ENCODE results near the gene ANKRD26. TPM values are rescaled to one million over a fixed set of nuclear protein-coding genes. Genes with fewer than 3 reads are reported as not detected.
A peak's percentile ranks its signal among the peaks of the same experiment; 100 is the strongest.

The ANKRD26 gene
- total and polyA plus RNA-seq, 9 of the 15 experiments (the other 6 are each of a cell fraction or from before 2014, with no cell fraction given), result 2.3 to 12.3 (median 4.9) TPM

DNA sequence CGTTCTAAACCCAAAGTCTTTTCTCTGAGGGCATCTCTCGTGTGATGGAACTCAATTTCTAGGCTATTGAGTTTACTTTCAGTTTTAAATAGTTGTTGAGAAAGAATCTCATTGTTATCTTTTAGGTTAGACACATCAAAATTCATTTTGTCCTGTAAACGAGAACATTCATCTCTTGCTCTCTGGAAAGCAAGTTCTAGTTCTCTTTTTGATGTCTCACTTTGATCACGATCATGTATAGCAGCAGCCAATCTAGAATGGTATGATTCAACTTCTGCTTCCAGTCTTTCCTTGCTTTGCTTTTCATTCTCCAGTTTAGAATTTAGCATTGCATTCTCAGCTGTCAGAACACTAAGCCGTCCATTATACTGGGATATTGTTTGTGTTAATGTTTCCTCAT, 65.1 kb downstream of the ANKRD26 start:
- ChIA-PET CTCF (ENCODE audit: low intra/inter-chr PET ratio) (interaction anchor here (0.6 kb wide), 1 partner anchor 1442 kb away, joined by 8 read pairs; no protein-coding TSS in a partner anchor), POLR2A (no interaction called here)
- no peak overlapping the region for H3K27ac ChIP-seq (ENCODE audit: extremely low read depth, low read depth, low read length)
- no peak overlapping the region for H3K9ac ChIP-seq (ENCODE audit: insufficient read depth in 1 of 2, low read depth in 2 of 2, low read length in 2 of 2)
- TF ChIP-seq BCL6 (CRISPR knock-in tag; IDR thresholded peaks at IDR 0.05), result no peak
- WGBS (ENCODE audit: insufficient coverage, low coverage, missing lambda C conversion rate), result 68% methylated on average over 5 of the region's 5 CpGs
- no peaks in the 10 kb centered on the region for H3K9me3 ChIP-seq (replicated peaks; ENCODE audit: control insufficient read depth, insufficient read depth, low read depth, low read length)
- H4K20me1 ChIP-seq (replicated peaks; ENCODE audit: control insufficient read depth, insufficient read depth, low read length), result no peaks in the 10 kb centered on the region
- ATAC-seq (no peak), DNase-seq (ENCODE audit: extremely low read depth in 1 of 4, low spot score in 3 of 4) (no peak), FAIRE-seq (peak; percentile 44)
- no peaks in the 10 kb centered on the region for H3K4me1 ChIP-seq (replicated peaks in 1 of 2; ENCODE audit: control insufficient read depth in 2 of 2, insufficient read depth in 2 of 2, low read length in 2 of 2)
- intact Hi-C loops (cut with micrococcal nuclease), result no loop called here
- H3K27me3 ChIP-seq (ENCODE audit: control insufficient read depth in 2 of 2, insufficient read depth in 2 of 2, low read length in 2 of 2), result no peaks in the 10 kb centered on the region
- in situ Hi-C loops (cut with MboI), result no loop called here
- no peak overlapping the region for H2AFZ ChIP-seq (ENCODE audit: low read depth, low read length)
- H3K79me2 ChIP-seq (ENCODE audit: control insufficient read depth, insufficient read depth, low read length), result no peaks in the 10 kb centered on the region
- BruUV-seq (replicated peaks), result no TSS peak
- no peak overlapping the region for H3K4me2 ChIP-seq (ENCODE audit: insufficient read depth, low read length)
- no peaks in the 10 kb centered on the region for H3K9me1 ChIP-seq (ENCODE audit: control insufficient read depth, insufficient read depth, low read length)
- no peak overlapping the region for H3K4me3 ChIP-seq
- peaks cover 24% of the 10 kb centered on the region; the same call in 2 of the 3 replicates for H3K36me3 ChIP-seq (ENCODE audit: control insufficient read depth, insufficient read depth, low read length)

DNA sequence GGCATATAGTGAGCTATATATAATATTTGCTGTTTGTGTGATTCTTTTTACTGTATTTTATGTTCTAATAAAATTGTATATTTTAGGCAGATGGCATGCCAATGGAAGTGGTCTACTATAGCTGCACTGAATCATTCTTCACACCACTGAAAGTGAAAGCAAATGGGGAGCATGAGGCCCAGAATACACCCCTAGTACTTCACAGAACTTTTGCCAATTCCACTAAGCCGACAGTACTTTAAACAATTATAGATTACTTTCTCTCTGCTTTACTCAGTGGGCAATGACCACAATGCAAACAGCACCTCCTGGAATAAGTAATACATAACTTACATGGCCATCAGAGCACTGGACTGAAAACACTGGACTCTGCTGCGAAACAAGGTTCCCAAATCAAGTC, 70.2 kb downstream of the ANKRD26 start:
- FAIRE-seq, result no peak
- ChIA-PET CTCF (ENCODE audit: low intra/inter-chr PET ratio) (no interaction called here), POLR2A (interaction anchor here (2.0 kb wide), 1 partner anchor 14 kb away, joined by 10 read pairs; no protein-coding TSS in a partner anchor)
- Histone ChIP-seq H3K4me1 (replicated peaks in 1 of 2; ENCODE audit: control insufficient read depth in 2 of 2, insufficient read depth in 2 of 2, low read length in 2 of 2) (no peaks in the 10 kb centered on the region), H4K20me1 (replicated peaks; ENCODE audit: control insufficient read depth, insufficient read depth, low read length) (no peaks in the 10 kb centered on the region), H3K79me2 (ENCODE audit: control insufficient read depth, insufficient read depth, low read length) (no peaks in the 10 kb centered on the region), H3K9me3 (replicated peaks; ENCODE audit: control insufficient read depth, insufficient read depth, low read depth, low read length) (no peaks in the 10 kb centered on the region), H3K36me3 (ENCODE audit: control insufficient read depth, insufficient read depth, low read length) (peaks cover 10% of the 10 kb centered on the region; the same call in 1 of the 3 replicates), H3K27ac (ENCODE audit: extremely low read depth, low read depth, low read length) (no peak overlapping the region), H2AFZ (ENCODE audit: low read depth, low read length) (no peak overlapping the region), H3K9me1 (ENCODE audit: control insufficient read depth, insufficient read depth, low read length) (no peaks in the 10 kb centered on the region), H3K9ac (ENCODE audit: insufficient read depth in 1 of 2, low read depth in 2 of 2, low read length in 2 of 2) (no peak overlapping the region), H3K27me3 (ENCODE audit: control insufficient read depth in 2 of 2, insufficient read depth in 2 of 2, low read length in 2 of 2) (no peaks in the 10 kb centered on the region), H3K4me3 (no peak overlapping the region), H3K4me2 (ENCODE audit: insufficient read depth, low read length) (no peak overlapping the region)
- WGBS (ENCODE audit: insufficient coverage, low coverage, missing lambda C conversion rate), result 75% methylated on average over 2 of the region's 2 CpGs
- BruUV-seq (replicated peaks), result no TSS peak
- DNase-seq (ENCODE audit: extremely low read depth in 1 of 4, low spot score in 3 of 4), result no peak
- in situ Hi-C loops (cut with MboI) (no loop called here), intact Hi-C loops (cut with micrococcal nuclease) (no loop called here)
- no peak for TF ChIP-seq GTF2A2 (tag; IDR thresholded peaks at IDR 0.05)
- TF ChIP-seq DPF2 (IDR thresholded peaks at IDR 0.05), result no peak
- TF ChIP-seq ZNF668 (CRISPR knock-in tag; IDR thresholded peaks at IDR 0.05), result no peak
- TF ChIP-seq, protein P1, sequence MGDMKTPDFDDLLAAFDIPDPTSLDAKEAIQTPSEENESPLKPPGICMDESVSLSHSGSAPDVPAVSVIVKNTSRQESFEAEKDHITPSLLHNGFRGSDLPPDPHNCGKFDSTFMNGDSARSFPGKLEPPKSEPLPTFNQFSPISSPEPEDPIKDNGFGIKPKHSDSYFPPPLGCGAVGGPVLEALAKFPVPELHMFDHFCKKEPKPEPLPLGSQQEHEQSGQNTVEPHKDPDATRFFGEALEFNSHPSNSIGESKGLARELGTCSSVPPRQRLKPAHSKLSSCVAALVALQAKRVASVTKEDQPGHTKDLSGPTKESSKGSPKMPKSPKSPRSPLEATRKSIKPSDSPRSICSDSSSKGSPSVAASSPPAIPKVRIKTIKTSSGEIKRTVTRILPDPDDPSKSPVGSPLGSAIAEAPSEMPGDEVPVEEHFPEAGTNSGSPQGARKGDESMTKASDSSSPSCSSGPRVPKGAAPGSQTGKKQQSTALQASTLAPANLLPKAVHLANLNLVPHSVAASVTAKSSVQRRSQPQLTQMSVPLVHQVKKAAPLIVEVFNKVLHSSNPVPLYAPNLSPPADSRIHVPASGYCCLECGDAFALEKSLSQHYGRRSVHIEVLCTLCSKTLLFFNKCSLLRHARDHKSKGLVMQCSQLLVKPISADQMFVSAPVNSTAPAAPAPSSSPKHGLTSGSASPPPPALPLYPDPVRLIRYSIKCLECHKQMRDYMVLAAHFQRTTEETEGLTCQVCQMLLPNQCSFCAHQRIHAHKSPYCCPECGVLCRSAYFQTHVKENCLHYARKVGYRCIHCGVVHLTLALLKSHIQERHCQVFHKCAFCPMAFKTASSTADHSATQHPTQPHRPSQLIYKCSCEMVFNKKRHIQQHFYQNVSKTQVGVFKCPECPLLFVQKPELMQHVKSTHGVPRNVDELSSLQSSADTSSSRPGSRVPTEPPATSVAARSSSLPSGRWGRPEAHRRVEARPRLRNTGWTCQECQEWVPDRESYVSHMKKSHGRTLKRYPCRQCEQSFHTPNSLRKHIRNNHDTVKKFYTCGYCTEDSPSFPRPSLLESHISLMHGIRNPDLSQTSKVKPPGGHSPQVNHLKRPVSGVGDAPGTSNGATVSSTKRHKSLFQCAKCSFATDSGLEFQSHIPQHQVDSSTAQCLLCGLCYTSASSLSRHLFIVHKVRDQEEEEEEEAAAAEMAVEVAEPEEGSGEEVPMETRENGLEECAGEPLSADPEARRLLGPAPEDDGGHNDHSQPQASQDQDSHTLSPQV (IDR thresholded peaks at IDR 0.05), result no peak
- TF ChIP-seq ZNF41 (CRISPR knock-in tag; conservative IDR thresholded peaks at IDR 0.05), result no peak
- no peak for TF ChIP-seq SIN3A (IDR thresholded peaks at IDR 0.05; ENCODE audit: borderline replicate concordance in 2 of 2, control insufficient read depth in 1 of 2, low read depth in 2 of 2, low read length in 2 of 2)
- TF ChIP-seq ELF1 (tag; IDR thresholded peaks at IDR 0.05), result no peak
- no peak for TF ChIP-seq TEAD2 (tag; IDR thresholded peaks at IDR 0.05)
- ATAC-seq, result no peak

Measured in K562 (cell line).